HG03135 (cell line): ENCODE measurements around the gene GCC2.
"Not testable (repeated sequence)": the region's sequence is repeated elsewhere in the genome, so short reads cannot be mapped to it uniquely, and the experiment has no call there.

Source experiments
- ATAC-seq: cut with Tn5 transposase; IDR thresholded peaks from one replicate; pipeline ENCODE4 v1.9.1; 2021; ENCODE audit warnings: mild to moderate bottlenecking, moderate library complexity; ENCODE audit not compliant: unreplicated experiment

The GCC2 gene

GRCh38 chr2:108448678-108449409 lies at the start of gene GCC2:
Gene GCC2 (plus strand): TSS chr2:108449206. CDS start chr2:108449275, 69 bp downstream.
- ATAC-seq: peak; percentile 98

GRCh38 chr2:108399479-108399878 lies 49.5 kb upstream of the GCC2 start:
- no peak for ATAC-seq

GRCh38 chr2:108401800-108402199 lies 47.2 kb upstream of the GCC2 start:
- ATAC-seq: no peak

GRCh38 chr2:108403494-108403893 lies 45.5 kb upstream of the GCC2 start:
- ATAC-seq: no peak

- no peak for ATAC-seq
Measured at GRCh38 chr2:108404784-108405397, 44.1 kb upstream of the GCC2 start.

GRCh38 chr2:108407864-108408729 lies 40.9 kb upstream of the GCC2 start:
- no peak for ATAC-seq

GRCh38 chr2:108409768-108410167 lies 39.2 kb upstream of the GCC2 start:
- ATAC-seq: no peak

GRCh38 chr2:108412995-108413710 lies 35.9 kb upstream of the GCC2 start:
- no peak for ATAC-seq

GRCh38 chr2:108413711-108414095 lies 35.3 kb upstream of the GCC2 start:
- no peak for ATAC-seq

- no peak for ATAC-seq
Measured at GRCh38 chr2:108414256-108414876, 34.6 kb upstream of the GCC2 start.

- no peak for ATAC-seq
Measured at GRCh38 chr2:108414945-108415344, 34.1 kb upstream of the GCC2 start.

GRCh38 chr2:108417254-108417653 lies 31.8 kb upstream of the GCC2 start:
- no peak for ATAC-seq

- no peak for ATAC-seq
Measured at GRCh38 chr2:108418416-108418815, 30.6 kb upstream of the GCC2 start.

- ATAC-seq: no peak
Measured at GRCh38 chr2:108423067-108423466, 25.9 kb upstream of the GCC2 start.

GRCh38 chr2:108423502-108424251 lies 25.3 kb upstream of the GCC2 start:
- no peak for ATAC-seq

GRCh38 chr2:108428286-108429009 lies 20.6 kb upstream of the GCC2 start:
- ATAC-seq: no peak

- not testable (repeated sequence) for ATAC-seq
Measured at GRCh38 chr2:108435578-108435977, 13.4 kb upstream of the GCC2 start.

GRCh38 chr2:108436976-108437375 lies 12.0 kb upstream of the GCC2 start:
- ATAC-seq: no peak

GRCh38 chr2:108441712-108442111 lies 7.3 kb upstream of the GCC2 start:
- ATAC-seq: no peak
